Amygdala (tissue), 56 donors: ENCODE data around the gene SV2A.
A peak's percentile ranks its signal among the peaks of the same experiment; 100 is the strongest.
"Not testable (repeated sequence)": the region's sequence is repeated elsewhere in the genome, so short reads cannot be mapped to it uniquely, and the experiment has no call there.

Source experiments
- DNase-seq, 56 donors: peaks; one replicate each; lab custom pipeline; 2025; lab: John Stamatoyannopoulos, UW

Gene SV2A

GRCh38 chr1:149888247-149888998, 29.2 kb downstream of the SV2A start:
- DNase-seq: peak in 55 of 56 donors; percentile 3 to 88 (median 59)

- DNase-seq: peak in 55 of 56 donors; percentile 10 to 98 (median 82)
These were observed 30.0 kb downstream of the SV2A start for GRCh38 chr1:149887456-149888246.

DNA sequence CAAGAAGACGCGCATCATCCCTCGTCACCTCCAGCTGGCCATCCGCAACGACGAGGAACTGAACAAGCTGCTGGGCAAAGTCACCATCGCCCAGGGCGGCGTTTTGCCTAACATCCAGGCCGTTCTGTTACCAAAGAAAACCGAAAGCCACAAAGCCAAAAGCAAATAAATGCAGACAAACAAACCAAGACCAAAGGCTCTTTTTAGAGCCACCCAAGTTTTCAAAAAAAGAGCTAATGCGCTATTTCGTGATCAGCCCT, 30.5 kb downstream of the SV2A start:
- not testable (repeated sequence) for DNase-seq

- DNase-seq: peak; percentile 36 to 99 (median 88)
These were observed 31.0 kb downstream of the SV2A start for GRCh38 chr1:149886396-149887195.

- peak in 5 of 56 donors; percentile 34 to 47 (median 38) for DNase-seq
These were observed 31.6 kb downstream of the SV2A start for GRCh38 chr1:149886121-149886395.

DNA sequence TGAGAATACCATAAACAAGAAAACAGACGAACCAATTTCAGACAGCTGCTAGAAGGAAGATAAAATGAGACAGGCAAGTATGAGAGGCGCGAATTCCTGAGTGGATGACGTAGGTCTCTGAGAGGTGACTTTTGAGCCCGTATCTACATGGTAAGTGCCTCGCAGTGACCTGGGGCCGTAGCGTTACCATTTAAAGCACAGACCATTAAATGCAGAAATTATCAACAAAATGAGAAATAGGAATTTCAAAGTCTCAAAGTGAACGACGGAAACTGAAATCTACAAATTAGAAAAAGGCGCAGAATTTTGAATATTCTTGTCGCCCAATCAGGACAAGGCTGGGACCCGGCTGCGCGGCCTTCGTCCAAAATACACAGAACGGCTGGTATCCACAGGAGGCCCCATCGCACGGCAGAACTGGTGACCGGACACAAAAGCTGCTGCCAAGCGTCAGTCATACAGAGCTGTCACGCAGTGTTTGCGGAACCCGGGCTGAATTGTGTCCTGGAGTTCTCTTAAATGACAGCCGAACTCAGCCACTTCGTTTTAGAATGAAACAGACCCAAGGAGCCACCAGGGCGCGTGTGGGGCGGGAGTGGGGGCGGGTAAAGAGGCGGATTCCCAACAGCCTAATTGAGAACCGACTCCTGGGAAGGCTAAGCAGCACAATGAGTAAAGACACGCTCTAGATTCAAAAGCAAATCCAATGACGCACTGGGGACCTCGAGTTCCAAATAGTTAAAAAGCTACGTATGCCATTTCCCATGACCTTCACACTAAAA, 32.1 kb downstream of the SV2A start:
- peak in 55 of 56 donors; percentile 5 to 85 (median 66) for DNase-seq

DNA sequence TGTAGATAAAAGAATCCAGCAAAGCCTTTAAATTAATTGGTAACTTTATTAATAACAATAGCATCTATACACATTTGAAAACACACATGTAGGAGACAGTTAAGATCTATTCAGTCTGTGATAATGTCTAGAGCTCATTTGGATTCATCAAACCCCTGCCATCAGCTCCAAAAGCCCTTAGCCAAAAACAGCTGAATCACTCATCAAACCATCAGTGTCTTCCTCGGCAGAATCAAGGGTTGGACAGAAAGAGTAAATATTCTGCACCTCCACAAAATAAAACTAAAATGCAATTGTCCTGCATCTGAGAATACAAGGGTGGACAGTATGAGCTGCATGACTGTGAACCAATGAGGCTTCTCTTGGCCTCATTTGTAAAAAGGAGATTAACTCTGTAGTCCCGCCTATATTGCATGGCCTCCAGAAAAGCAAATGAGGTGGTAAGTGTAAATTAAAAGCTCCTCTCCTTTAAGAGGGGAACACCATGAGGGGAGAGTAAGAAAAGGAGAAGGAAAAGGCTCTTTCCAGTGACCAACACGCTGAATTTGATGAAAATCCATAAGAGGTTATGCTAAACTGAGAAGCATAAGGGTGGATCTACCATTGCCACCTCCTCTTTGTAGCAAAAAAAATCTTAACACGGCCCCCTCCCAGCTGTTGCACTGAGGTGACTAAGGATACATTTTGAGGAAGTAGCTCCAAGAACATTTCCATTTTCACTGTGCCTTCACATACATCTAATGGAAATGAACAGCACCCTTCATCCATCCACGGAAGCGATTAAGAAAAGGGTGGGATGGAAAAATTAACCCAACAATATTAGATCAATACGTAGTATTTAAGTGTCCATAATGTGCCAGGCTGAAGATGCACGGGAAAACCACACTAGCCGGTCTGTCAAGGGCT, 33.0 kb downstream of the SV2A start:
- DNase-seq: peak in 1 of 56 donors; percentile 10

DNA sequence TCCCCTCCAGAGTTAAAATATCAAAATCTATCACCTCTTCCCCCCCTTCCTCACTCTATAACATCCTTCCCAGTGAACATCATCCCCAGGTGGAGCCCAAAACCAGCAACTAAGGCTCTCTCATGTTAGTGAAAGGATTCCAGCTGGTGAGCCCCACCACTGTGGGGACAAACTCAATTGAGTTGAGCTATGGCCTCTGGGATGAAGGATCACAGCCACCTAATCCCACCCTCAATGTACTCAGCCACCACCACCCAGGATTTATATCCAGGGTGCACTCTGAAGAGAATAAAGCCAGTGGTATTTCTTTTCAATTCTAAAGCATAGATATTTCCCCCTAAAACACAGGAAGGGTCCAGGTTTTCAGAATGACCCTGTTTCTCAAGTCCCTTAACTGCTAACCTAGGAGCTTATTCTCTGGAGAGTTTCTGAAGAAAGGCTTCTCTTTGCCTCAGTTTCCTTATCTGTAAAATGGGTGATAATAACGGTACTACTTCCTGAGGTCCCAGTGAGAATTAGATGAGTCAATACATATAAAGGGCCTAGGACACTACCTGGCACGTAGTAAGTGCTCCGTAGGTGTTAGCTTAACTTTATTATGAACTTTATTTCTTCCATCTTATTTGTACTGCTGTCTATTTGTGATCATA, 33.9 kb downstream of the SV2A start:
- DNase-seq: no peak

DNA sequence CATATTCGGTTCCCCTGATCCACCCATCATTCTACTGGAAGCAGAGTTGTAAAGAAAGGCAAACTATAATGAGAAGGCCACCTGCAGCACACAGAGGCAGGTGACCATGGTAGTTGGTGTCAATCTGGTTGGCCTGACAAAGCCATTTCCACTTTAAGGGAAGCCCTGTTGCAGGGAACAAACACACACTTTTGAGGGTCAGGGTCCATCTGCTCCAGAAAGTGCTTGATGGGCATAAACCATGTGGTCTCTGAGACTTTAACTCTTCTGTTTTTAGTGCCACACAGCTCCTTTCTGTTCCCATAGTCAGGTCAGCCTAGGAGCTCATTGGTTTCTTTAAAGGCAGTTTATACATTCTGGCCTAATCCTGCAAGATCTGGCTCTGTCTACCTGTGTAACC, 35.8 kb downstream of the SV2A start:
- DNase-seq: no peak

- no peak for DNase-seq
These were observed 38.1 kb downstream of the SV2A start for GRCh38 chr1:149879556-149879955.

DNA sequence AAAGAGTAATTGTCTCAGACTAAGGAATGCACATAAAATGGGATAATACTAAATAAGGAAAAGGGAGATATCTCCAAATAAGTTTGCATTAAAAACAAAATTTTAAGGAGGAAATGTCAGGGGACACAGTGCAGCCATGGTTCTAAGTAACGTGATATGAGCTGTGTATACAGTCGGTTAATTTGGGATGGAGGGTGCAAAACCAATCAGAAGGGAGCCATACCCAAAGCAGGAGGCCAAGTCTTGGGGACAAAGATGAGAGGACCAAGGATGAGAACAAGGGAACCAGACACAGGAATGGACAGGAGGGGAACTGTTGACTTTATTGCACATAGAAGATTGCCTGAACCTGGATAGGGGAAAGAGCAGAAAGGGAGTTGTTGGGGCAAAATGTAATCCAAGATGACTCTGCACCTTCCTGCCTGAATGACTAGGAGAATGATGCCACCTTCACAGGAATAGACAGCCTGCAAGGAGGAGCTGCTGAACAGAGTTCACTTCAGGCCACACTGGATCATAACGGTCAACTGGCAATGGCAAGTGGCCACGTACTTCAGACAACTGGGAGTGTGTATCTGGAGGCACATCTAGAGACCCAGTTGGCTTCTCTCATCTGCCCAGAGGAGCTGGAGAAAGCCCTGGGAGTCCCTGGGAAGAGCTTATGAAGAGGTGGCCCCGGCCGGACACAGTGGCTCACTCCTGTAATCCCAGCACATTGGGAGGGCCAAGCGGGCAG, 40.3 kb downstream of the SV2A start:
- DNase-seq: no peak

- not testable (repeated sequence) for DNase-seq
These were observed 44.6 kb downstream of the SV2A start for GRCh38 chr1:149873060-149873459.

DNA sequence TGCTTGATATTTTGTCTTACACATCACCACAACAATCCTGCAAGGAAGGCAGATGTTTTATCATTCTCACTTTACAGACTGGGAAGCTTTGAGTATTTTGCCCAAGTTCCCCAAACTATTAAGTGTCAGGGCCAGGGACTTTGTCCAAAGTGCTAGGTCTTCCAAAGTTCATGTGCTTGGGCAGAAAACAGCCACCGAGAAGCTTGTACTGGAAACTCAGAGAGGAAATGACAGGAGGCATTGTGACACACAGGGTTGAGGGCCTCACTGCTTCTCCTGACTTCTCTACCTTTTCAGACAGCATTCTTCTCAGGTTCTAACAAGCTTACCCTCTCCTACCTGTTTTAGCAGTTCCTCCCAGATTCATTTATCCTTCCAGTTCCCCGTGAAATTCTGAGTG, 50.8 kb downstream of the SV2A start:
- not testable (repeated sequence) for DNase-seq

GRCh38 chr1:149861497-149862054, 56.1 kb downstream of the SV2A start:
- DNase-seq: not testable (repeated sequence)

- DNase-seq: not testable (repeated sequence)
These were observed 56.8 kb downstream of the SV2A start for GRCh38 chr1:149860684-149861496.

- not testable (repeated sequence) for DNase-seq
These were observed 57.4 kb downstream of the SV2A start for GRCh38 chr1:149860271-149860670.
